Left ventricle myocardium inferior (tissue), 1 donor: ENCODE results near the gene PIAS2. TPM values are rescaled to one million over a fixed set of nuclear protein-coding genes. Genes with fewer than 3 reads are reported as not detected.

ENCODE experiments used
- total RNA-seq: library from RNA; stranded (reverse); fragmentation: NEBNext Ultra II Directional; extraction: Animal tissue kit (Norgen Biotek cat#: 25700); gene quantifications from one replicate; pipeline ENCODE4 v1.2.1, GENCODE V29; 2021
- donor health status: DM: no; HTN: yes; CAD: no; lungs with severe emphysema.

The PIAS2 gene
- total RNA-seq, 1 donor from 2014 or later = 33.2 TPM

Other genes with a start within 250 kb of the PIAS2 start
- gene ST8SIA5, start 160.5 kb downstream of the PIAS2 start, total RNA-seq = 6.2 TPM
- gene KATNAL2, start 95 bp upstream of the PIAS2 start, total RNA-seq = 5.4 TPM
- not detected for gene ELOA2, start 118.1 kb upstream of the PIAS2 start, total RNA-seq
- 42.3 TPM for gene HDHD2, start 233.0 kb upstream of the PIAS2 start, total RNA-seq